ENCODE results near the gene POC1A.

DNA sequence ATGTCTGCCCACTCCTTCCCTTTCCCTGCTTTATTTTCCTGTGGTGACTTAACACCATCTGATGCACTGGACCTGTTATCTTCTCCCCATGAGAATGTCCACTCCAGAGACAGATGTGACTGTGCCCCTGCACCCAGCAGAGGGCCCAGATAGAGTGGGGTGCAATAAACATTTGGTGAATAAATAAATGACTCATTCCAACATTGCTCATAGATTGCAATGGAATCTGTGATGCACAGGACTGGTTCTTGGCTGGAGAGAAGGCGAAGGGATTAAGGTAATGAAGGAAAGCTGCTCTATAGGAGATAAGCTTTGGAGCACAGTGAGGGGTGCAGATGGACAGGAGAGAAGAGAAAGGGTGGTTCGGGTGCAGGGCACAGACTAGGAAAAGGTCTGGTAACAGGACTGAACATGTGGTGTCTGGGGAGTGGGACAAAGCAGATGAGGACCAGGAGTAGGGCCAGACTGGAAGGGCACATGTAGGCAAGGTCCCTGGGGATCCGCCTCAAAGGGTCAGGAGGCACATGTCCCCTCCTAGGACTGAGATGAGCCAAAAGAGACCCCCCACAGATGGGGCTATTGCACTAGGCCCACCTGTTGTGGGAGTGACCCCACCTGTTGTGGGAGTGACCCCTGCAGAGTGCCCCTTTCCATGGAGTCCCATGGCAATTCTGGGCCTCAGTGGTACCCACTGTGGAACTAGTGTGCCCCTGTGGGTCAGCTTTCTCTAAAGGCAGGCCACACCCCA is 17.5 kb upstream of the POC1A start:
- no peak for TF ChIP-seq CEBPB (IDR thresholded peaks at IDR 0.05; ENCODE audit: borderline replicate concordance in 1 of 2, low read depth in 2 of 2, low read length in 2 of 2)
- no peak for TF ChIP-seq CTCF (IDR thresholded peaks at IDR 0.05 in 2 of 3, conservative IDR thresholded peaks at IDR 0.05 in 1 of 3; ENCODE audit: control insufficient read depth in 2 of 3, extremely low read depth in 1 of 3, insufficient read depth in 1 of 3, low read depth in 3 of 3, low read length in 3 of 3)

All from GM12878 (cell line).